ENCODE measurements around the gene ETNK1. TPM values are rescaled to one million over a fixed set of nuclear protein-coding genes. Genes with fewer than 3 reads are reported as not detected.

ETNK1 gene
- total RNA-seq, 2 donors from 2014 or later: 23.9 to 25.1 TPM

- DNase-seq (no peak), ATAC-seq (no peak)
- no peak overlapping the region for H3K27ac ChIP-seq
- H3K27me3 ChIP-seq: no peaks in the 10 kb centered on the region
- no peaks in the 10 kb centered on the region for H3K9me3 ChIP-seq
- intact Hi-C loops (cut with DNase I): no loop called here
- no peaks in the 10 kb centered on the region for H3K4me1 ChIP-seq
- no peak overlapping the region for H3K4me3 ChIP-seq
- TF ChIP-seq CTCF (IDR thresholded peaks at IDR 0.05) (no peak), POLR2A (IDR thresholded peaks at IDR 0.05) (no peak)
- WGBS, 2 donors: 86 to 95% methylated on average over 2 of the region's 2 CpGs
- no peaks in the 10 kb centered on the region for H3K36me3 ChIP-seq (replicated peaks in 1 of 2; ENCODE audit: insufficient read depth in 1 of 2, low read depth in 2 of 2)
Observed at GRCh38 chr12:22702690-22703089, 77.7 kb downstream of the ETNK1 start.

DNA sequence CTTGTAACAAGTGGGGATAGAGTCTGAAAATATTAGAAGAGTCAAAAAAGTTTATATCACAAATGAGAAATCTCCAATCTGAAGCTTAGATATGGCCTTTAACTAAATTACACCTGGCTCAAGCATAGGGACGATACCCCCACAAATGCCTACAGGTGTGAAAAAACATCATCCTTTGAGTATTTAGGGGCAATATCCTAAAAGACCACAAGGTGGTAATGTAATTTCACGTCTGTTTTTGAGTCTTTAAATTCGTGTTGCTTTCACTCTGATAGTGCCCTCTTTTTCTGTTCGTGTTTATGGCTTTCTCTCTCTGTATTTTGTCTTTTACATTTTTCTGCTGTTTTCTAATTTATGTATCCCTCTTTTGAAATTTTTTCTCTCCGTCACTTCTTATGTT lies 84.3 kb downstream of the ETNK1 start:
- DNase-seq: no peak
- no peaks in the 10 kb centered on the region for H3K4me1 ChIP-seq
- H3K9me3 ChIP-seq: no peaks in the 10 kb centered on the region
- WGBS, 2 donors: 23 to 26% methylated on average over 5 of the region's 5 CpGs
- TF ChIP-seq CTCF (IDR thresholded peaks at IDR 0.05): peak in 2 of 7 experiments; percentile 29 to 33
- no peak for TF ChIP-seq POLR2A (IDR thresholded peaks at IDR 0.05)
- H3K4me3 ChIP-seq: no peak overlapping the region
- H3K27me3 ChIP-seq: no peaks in the 10 kb centered on the region
- intact Hi-C loops (cut with DNase I): no loop called here
- H3K36me3 ChIP-seq (replicated peaks in 1 of 2; ENCODE audit: insufficient read depth in 1 of 2, low read depth in 2 of 2): no peaks in the 10 kb centered on the region
- no peak for ATAC-seq
- no peak overlapping the region for H3K27ac ChIP-seq

DNA sequence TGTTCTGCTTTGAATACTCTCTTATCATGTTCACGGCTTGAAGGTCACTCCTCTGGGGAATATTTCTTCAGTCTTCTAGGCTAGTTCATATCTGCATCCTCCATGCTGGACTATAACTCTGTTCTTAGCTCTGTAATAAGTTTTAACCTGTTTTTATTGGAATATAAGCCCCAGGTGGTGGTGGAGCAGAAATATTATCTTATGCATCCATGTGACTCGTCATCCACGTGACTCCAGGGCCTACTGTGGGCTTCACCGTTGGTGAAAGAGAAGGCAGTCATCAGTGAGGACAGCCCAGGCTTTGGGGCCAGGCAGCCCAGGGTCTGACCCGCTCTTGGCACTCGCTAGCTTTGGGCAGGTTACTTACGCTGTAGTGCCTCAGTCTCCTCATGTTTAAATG lies 87.1 kb downstream of the ETNK1 start:
- no peak overlapping the region for H3K27ac ChIP-seq
- H3K9me3 ChIP-seq: no peaks in the 10 kb centered on the region
- H3K36me3 ChIP-seq (replicated peaks in 1 of 2; ENCODE audit: insufficient read depth in 1 of 2, low read depth in 2 of 2): no peaks in the 10 kb centered on the region
- ATAC-seq: no peak
- no peak for TF ChIP-seq CTCF (IDR thresholded peaks at IDR 0.05)
- DNase-seq: no peak
- no peaks in the 10 kb centered on the region for H3K27me3 ChIP-seq
- intact Hi-C loops (cut with DNase I): no loop called here
- 66 to 68% methylated on average over 7 of the region's 7 CpGs for WGBS, 2 donors
- no peak overlapping the region for H3K4me3 ChIP-seq
- H3K4me1 ChIP-seq: no peaks in the 10 kb centered on the region

DNA sequence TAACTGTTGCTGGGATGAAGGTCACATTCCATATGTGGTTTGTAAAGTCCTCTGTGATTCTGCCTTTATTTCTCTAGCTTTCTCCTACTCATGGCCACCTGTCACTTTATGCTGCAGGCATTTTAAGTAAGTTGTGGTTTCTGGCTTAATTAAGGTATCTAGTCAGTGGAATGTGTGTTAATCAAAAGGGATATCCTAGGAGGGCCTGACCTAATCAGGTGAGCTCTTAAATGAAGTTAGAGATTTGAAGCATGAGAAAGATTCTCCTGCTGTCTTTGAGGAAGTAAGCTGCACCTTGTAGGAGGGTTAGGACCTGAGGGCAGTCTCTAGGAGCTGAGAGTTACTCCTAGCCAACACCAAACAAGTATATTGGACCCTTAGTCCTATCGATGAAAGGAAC lies 90.3 kb downstream of the ETNK1 start:
- Histone ChIP-seq H3K4me1 (no peaks in the 10 kb centered on the region), H3K9me3 (no peaks in the 10 kb centered on the region), H3K27ac (no peak overlapping the region), H3K27me3 (no peaks in the 10 kb centered on the region), H3K4me3 (no peak overlapping the region), H3K36me3 (replicated peaks in 1 of 2; ENCODE audit: insufficient read depth in 1 of 2, low read depth in 2 of 2) (no peaks in the 10 kb centered on the region)
- ATAC-seq: no peak
- 90% methylated on average over 1 of the region's 1 CpG for WGBS, 2 donors
- no peak for DNase-seq
- TF ChIP-seq POLR2A (IDR thresholded peaks at IDR 0.05): no peak
- TF ChIP-seq CTCF (IDR thresholded peaks at IDR 0.05): no peak
- intact Hi-C loops (cut with DNase I): no loop called here

DNA sequence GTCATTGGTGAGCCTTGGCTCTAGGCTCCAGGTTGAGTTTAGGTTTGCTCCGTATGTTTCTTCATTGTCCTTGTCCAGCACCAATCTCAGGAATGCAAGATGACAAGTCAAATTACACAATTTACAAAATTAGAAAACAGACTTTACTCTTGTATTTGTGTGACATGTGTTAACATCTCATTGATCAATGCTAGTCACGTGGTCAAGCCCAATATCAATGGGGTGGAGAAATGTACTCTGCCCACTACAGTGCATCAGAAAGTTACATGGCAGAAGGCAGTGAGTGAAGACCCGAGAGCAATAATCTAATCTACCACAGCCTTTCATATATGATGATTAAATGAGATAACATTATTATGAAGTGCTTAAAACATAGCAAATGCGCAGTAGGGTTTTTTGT lies 94.8 kb downstream of the ETNK1 start:
- no peaks in the 10 kb centered on the region for H3K27me3 ChIP-seq
- H3K36me3 ChIP-seq (replicated peaks in 1 of 2; ENCODE audit: insufficient read depth in 1 of 2, low read depth in 2 of 2): no peaks in the 10 kb centered on the region
- no peak overlapping the region for H3K27ac ChIP-seq
- intact Hi-C loops (cut with DNase I): no loop called here
- no peak for ATAC-seq
- no peaks in the 10 kb centered on the region for H3K4me1 ChIP-seq
- WGBS, 2 donors: 65 to 72% methylated on average over 4 of the region's 4 CpGs
- no peaks in the 10 kb centered on the region for H3K9me3 ChIP-seq
- TF ChIP-seq POLR2A (IDR thresholded peaks at IDR 0.05) (no peak), CTCF (IDR thresholded peaks at IDR 0.05) (no peak)
- no peak for DNase-seq
- H3K4me3 ChIP-seq: no peak overlapping the region
